DMS114 treated with DMSO at 0.1 percent for 48 hours (cell line): ENCODE data around the gene ADAM19.

Source experiments
- DNase-seq: peaks from one replicate; lab custom pipeline; 2025; ENCODE audit not compliant: unreplicated experiment; lab: John Stamatoyannopoulos, UW

ADAM19 gene

GRCh38 chr5:157544623-157544989 lies 31.0 kb downstream of the ADAM19 start:
- no peak for DNase-seq

GRCh38 chr5:157543825-157544622 lies 31.6 kb downstream of the ADAM19 start:
- DNase-seq = no peak

GRCh38 chr5:157542282-157543000 lies 33.1 kb downstream of the ADAM19 start:
- no peak for DNase-seq

GRCh38 chr5:157541447-157542118 lies 34.0 kb downstream of the ADAM19 start:
- DNase-seq = no peak

GRCh38 chr5:157540707-157541446 lies 34.7 kb downstream of the ADAM19 start:
- no peak for DNase-seq

GRCh38 chr5:157540124-157540523 lies 35.5 kb downstream of the ADAM19 start:
- no peak for DNase-seq

GRCh38 chr5:157539503-157540022 lies 36.0 kb downstream of the ADAM19 start:
- DNase-seq = no peak

- no peak for DNase-seq
Measured at GRCh38 chr5:157538311-157538710, 37.3 kb downstream of the ADAM19 start.

- no peak for DNase-seq
Measured at GRCh38 chr5:157535042-157535865, 40.3 kb downstream of the ADAM19 start.

GRCh38 chr5:157533011-157533481 lies 42.5 kb downstream of the ADAM19 start:
- no peak for DNase-seq

- no peak for DNase-seq
Measured at GRCh38 chr5:157532022-157532421, 43.6 kb downstream of the ADAM19 start.

- DNase-seq = no peak
Measured at GRCh38 chr5:157530226-157530972, 45.2 kb downstream of the ADAM19 start.

- DNase-seq = no peak
Measured at GRCh38 chr5:157529002-157529401, 46.6 kb downstream of the ADAM19 start.

GRCh38 chr5:157528036-157528632 lies 47.4 kb downstream of the ADAM19 start:
- DNase-seq = no peak

- DNase-seq = no peak
Measured at GRCh38 chr5:157524887-157525286, 50.7 kb downstream of the ADAM19 start.

- no peak for DNase-seq
Measured at GRCh38 chr5:157523976-157524375, 51.6 kb downstream of the ADAM19 start.

GRCh38 chr5:157521704-157522029 lies 53.9 kb downstream of the ADAM19 start:
- no peak for DNase-seq

- DNase-seq = no peak
Measured at GRCh38 chr5:157520911-157521703, 54.5 kb downstream of the ADAM19 start.
